ENCODE results near the gene B9D1.

The B9D1 gene

GRCh38 chr17:19387921-19388521 lies 25.5 kb upstream of the B9D1 start:
- no peak for DNase-seq

- DNase-seq = no peak
These were observed 24.7 kb upstream of the B9D1 start, which contains the start of gene MFAP4 for GRCh38 chr17:19386974-19387920. Gene MFAP4, minus strand, starts transcription at chr17:19387190. Its CDS starts 35 bp downstream, at chr17:19387155.

DNA sequence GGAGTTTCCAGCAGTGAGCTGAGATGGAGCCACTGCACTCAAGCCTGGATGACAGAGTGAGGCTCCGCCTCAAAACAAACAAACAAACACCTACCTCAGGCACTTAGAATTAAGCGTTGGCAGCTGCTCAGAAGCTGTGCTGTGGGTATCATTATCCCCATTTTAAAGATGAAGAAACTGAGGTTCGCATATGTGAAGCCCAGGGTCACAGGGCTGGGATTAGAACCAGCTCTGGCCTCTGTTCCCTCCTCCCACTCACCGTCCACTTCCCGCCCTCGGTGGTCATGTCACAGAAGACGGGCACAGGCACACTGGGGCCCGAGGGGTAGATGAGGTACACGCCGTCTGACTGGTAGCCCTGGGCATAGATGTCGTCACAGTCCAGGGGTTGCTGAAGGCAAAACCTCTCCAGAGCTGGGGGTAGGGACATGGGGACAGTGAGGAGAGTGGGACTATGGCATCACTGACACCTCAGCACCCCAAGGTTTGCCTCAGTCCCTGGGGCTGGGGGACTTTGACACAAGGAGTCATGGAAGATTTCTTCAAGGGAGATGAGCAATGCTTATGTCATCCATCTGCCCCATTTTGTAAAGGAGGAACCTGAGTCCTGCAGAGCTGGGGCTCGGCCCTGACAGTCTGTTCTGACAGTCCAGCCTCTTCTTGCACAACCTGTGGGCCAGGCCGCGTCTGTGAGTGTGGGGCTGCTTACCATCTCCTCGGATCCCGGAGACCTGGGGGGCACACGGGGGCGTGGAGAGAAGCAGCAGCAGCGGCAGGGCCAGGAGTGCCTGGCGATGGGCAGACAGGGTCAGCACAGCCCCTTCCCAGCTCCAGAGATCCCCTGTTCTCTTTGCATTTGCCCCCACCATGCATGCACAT lies 23.8 kb upstream of the B9D1 start:
- DNase-seq = no peak

DNA sequence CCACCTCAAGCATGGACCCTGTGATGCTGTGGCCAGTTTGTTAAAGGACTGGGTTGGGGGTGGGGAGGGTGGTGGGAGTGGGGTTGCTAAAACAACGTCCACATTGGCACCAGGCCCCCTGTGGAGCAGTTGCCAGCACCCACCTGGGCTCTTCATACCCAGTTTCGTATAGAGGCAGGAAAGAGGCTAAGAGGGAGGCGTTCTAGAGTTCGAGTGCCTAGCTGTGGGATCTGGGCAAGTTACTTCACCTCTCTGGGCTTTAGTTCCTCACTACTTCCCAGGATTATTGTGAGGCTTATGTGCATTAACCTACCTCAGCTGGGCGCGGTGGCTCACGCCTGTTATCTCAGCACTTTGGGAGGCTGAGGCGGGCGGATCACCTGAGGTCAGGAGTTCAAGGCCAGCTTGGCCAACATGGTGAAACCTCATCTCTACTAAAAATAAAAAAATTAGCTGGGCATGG lies 23.0 kb upstream of the B9D1 start:
- no peak for DNase-seq

- DNase-seq = no peak
These were observed 22.3 kb upstream of the B9D1 start for GRCh38 chr17:19384723-19385391.

GRCh38 chr17:19383681-19384470 lies 21.4 kb upstream of the B9D1 start:
- no peak for DNase-seq

DNA sequence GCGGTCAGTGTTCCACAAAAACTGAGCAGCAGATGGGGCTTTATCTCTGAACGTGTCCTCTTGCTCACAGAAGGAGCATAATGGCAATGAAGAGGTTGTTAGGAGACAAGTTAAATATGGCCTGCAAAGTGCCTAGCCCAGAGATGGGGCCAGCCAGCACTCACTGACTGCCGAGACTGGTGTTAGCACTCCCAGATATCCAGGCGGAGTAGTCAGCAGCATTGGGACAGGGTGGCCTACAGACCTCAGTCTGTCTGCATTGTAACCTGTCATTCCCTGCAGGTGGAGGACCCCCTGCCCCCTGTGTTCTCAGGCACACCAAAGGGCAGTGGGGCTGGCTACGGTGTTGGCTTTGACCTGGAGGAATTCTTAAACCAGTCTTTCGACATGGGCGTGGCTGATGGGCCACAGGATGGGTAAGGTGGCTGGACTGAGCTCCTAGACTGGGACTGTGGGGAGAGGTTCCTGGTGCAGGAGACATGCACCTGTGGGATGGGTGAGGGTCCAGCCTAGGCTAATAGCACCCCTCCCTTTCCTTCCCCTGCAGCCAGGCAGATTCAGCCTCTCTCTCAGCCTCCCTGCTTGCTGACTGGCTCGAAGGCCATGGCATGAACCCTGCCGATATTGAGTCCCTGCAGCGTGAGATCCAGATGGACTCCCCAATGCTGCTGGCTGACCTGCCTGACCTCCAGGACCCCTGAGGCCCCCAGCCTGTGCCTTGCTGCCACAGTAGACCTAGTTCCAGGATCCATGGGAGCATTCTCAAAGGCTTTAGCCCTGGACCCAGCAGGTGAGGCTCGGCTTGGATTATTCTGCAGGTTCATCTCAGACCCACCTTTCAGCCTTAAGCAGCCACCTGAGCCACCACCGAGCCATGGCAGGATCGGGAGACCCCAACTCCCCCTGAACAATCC lies 20.3 kb upstream of the B9D1 start:
- DNase-seq = no peak

- no peak for DNase-seq
These were observed 19.4 kb upstream of the B9D1 start for GRCh38 chr17:19381741-19382444.

DNA sequence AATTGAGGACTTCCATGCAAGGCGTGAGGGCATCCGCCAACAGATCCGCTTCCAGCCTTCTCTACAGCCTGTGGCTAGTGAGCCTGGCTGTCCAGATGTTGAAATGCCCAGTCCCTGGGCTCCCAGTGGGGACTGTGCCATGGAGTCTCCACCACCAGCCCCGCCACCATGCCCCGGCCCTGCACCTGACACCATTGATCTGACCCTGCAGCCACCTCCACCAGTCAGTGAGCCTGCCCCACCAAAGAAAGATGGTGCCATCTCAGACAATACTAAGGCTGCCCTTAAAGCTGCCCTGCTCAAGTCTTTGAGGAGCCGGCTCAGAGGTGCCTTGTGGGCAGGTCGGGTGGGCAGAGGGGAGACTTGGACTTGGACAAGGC lies 18.8 kb upstream of the B9D1 start:
- no peak for DNase-seq

DNA sequence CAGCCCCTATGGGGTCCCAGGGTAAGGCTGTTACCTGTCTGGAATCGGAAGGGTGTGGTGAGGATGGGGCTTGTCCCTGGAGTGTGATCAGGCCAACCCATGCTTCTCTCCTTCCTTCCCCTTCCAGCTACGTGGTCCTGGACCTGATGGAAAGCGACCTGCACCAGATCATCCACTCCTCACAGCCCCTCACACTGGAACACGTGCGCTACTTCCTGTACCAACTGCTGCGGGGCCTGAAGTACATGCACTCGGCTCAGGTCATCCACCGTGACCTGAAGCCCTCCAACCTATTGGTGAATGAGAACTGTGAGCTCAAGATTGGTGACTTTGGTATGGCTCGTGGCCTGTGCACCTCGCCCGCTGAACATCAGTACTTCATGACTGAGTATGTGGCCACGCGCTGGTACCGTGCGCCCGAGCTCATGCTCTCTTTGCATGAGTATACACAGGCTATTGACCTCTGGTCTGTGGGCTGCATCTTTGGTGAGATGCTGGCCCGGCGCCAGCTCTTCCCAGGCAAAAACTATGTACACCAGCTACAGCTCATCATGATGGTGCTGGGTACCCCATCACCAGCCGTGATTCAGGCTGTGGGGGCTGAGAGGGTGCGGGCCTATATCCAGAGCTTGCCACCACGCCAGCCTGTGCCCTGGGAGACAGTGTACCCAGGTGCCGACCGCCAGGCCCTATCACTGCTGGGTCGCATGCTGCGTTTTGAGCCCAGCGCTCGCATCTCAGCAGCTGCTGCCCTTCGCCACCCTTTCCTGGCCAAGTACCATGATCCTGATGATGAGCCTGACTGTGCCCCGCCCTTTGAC lies 18.2 kb upstream of the B9D1 start:
- DNase-seq = no peak

- no peak for DNase-seq
These were observed 17.0 kb upstream of the B9D1 start for GRCh38 chr17:19379361-19380065.

GRCh38 chr17:19378416-19379360 lies 16.2 kb upstream of the B9D1 start, which contains the start of gene MAPK7:
Gene MAPK7, plus strand, starts transcription at chr17:19378498. Its CDS starts 403 bp downstream, at chr17:19378901.
- no peak for DNase-seq

- DNase-seq = peak; percentile 95
These were observed 15.3 kb upstream of the B9D1 start for GRCh38 chr17:19377602-19378415.

DNA sequence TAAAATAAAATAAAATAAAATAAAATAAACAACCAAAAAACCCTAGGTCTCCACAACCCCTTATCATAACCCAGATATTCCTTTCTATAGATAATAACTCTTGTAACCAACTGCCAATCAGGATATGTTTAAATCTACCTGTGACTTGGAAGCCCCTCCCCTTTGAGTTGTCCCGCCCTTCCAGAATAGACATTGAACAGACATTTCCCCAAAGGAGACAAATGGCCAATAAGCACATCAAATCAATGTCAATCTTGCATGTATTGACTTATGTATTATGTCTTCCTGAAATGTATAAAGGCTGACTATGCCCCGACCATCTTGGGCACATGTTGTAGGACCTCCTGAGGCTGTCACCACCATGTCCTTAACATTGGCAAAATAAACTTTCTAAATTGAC lies 14.3 kb upstream of the B9D1 start:
- DNase-seq = no peak

- DNase-seq = no peak
These were observed 13.2 kb upstream of the B9D1 start for GRCh38 chr17:19375732-19376131.

- no peak for DNase-seq
These were observed 11.6 kb upstream of the B9D1 start for GRCh38 chr17:19374136-19374535.

Measured in activated CD4-positive, CD25-positive, alpha-beta regulatory T cell treated with anti-CD3 and anti-CD28 coated beads, Interleukin-2, amount 50 U/mL, for 72 hours (primary cell).